ENCODE data around the gene FRAS1.

GRCh38 chr4:78242071-78242470, 184.9 kb downstream of the FRAS1 start:
- TF ChIP-seq POLR2A (IDR thresholded peaks at IDR 0.05) (no peak), CTCF (IDR thresholded peaks at IDR 0.05) (no peak)

Measured in heart left ventricle (tissue), 13 donors.